Non-pigmented ciliary epithelial cell (primary cell): ENCODE measurements around the gene GREB1.
"Not testable (repeated sequence)": the region's sequence is repeated elsewhere in the genome, so short reads cannot be mapped to it uniquely, and the experiment has no call there.

Source experiments
- DNase-seq: peaks from one replicate; pipeline ENCODE4 v3.0.0-alpha.2; 2010; ENCODE audit warnings: low read depth

Gene GREB1

GRCh38 chr2:11639503-11639902 is 105.7 kb downstream of the GREB1 start:
- no peak for DNase-seq

GRCh38 chr2:11640132-11640531 is 106.3 kb downstream of the GREB1 start:
- no peak for DNase-seq

- no peak for DNase-seq
These were observed 109.1 kb downstream of the GREB1 start for GRCh38 chr2:11642972-11643371.

GRCh38 chr2:11644293-11644692 is 110.4 kb downstream of the GREB1 start:
- DNase-seq = no peak

GRCh38 chr2:11646530-11646929 is 112.7 kb downstream of the GREB1 start:
- no peak for DNase-seq

GRCh38 chr2:11647834-11648600 is 114.2 kb downstream of the GREB1 start:
- no peak for DNase-seq

- no peak for DNase-seq
These were observed 115.2 kb downstream of the GREB1 start for GRCh38 chr2:11649093-11649492.

GRCh38 chr2:11651856-11652548 is 118.2 kb downstream of the GREB1 start:
- DNase-seq = no peak

GRCh38 chr2:11652553-11652952 is 118.7 kb downstream of the GREB1 start:
- no peak for DNase-seq

GRCh38 chr2:11655495-11655894 is 121.7 kb downstream of the GREB1 start:
- DNase-seq = no peak

- DNase-seq = no peak
These were observed 122.4 kb downstream of the GREB1 start for GRCh38 chr2:11656252-11656651.

- no peak for DNase-seq
These were observed 122.8 kb downstream of the GREB1 start for GRCh38 chr2:11656671-11657101.

GRCh38 chr2:11657195-11657594 is 123.3 kb downstream of the GREB1 start:
- DNase-seq = no peak

GRCh38 chr2:11657646-11658045 is 123.8 kb downstream of the GREB1 start:
- DNase-seq = no peak

GRCh38 chr2:11658208-11659114 is 124.6 kb downstream of the GREB1 start:
- no peak for DNase-seq

GRCh38 chr2:11659115-11659475 is 125.2 kb downstream of the GREB1 start:
- no peak for DNase-seq

- DNase-seq = no peak
These were observed 126.0 kb downstream of the GREB1 start for GRCh38 chr2:11659851-11660250.

- DNase-seq = not testable (repeated sequence)
These were observed 126.6 kb downstream of the GREB1 start for GRCh38 chr2:11660396-11660795.

- no peak for DNase-seq
These were observed 128.1 kb downstream of the GREB1 start for GRCh38 chr2:11661891-11662435.

- no peak for DNase-seq
These were observed 129.0 kb downstream of the GREB1 start for GRCh38 chr2:11662882-11663281.

- no peak for DNase-seq
These were observed 129.6 kb downstream of the GREB1 start for GRCh38 chr2:11663427-11663826.

GRCh38 chr2:11665028-11665427 is 131.2 kb downstream of the GREB1 start:
- no peak for DNase-seq
